Ectodermal cell (in vitro differentiated cells): ENCODE measurements around the gene FAM185A.

ENCODE experiments used
- H3K27ac ChIP-seq: 2 replicates; pipeline ENCODE4 v1.7.0; 2013; ENCODE audit warnings: mild to moderate bottlenecking, low read depth, low read length; ENCODE audit not compliant: insufficient read depth, poor library complexity, severe bottlenecking
- H3K27me3 ChIP-seq: 2 replicates; pipeline ENCODE4 v1.7.0; 2013; ENCODE audit warnings: mild to moderate bottlenecking, low read length; ENCODE audit not compliant: insufficient read depth, control insufficient read depth, poor library complexity, severe bottlenecking
- H3K36me3 ChIP-seq: one replicate; pipeline ENCODE4 v1.7.0; 2013; ENCODE audit warnings: low read length; ENCODE audit not compliant: control insufficient read depth, insufficient read depth
- H3K4me1 ChIP-seq: one replicate; pipeline ENCODE4 v1.7.0; 2013; ENCODE audit warnings: low read length; ENCODE audit not compliant: control insufficient read depth, insufficient read depth
- H3K4me3 ChIP-seq: 2 replicates; pipeline ENCODE4 v1.7.0; 2013; ENCODE audit warnings: low read depth, low read length, control low read depth; ENCODE audit not compliant: insufficient read depth
- H3K9me3 ChIP-seq: 2 replicates; pipeline ENCODE4 v1.7.0; 2013; ENCODE audit warnings: mild to moderate bottlenecking, low read length, moderate library complexity; ENCODE audit not compliant: control insufficient read depth
- WGBS, 2 experiments: methylation state at CpG; one replicate each; pipeline ENCODE4 v1.1.7; 2013; ENCODE audit warnings: missing lambda C conversion rate in 2 of 2; 5-methylcytosine and 5-hydroxymethylcytosine counted together

FAM185A gene

DNA sequence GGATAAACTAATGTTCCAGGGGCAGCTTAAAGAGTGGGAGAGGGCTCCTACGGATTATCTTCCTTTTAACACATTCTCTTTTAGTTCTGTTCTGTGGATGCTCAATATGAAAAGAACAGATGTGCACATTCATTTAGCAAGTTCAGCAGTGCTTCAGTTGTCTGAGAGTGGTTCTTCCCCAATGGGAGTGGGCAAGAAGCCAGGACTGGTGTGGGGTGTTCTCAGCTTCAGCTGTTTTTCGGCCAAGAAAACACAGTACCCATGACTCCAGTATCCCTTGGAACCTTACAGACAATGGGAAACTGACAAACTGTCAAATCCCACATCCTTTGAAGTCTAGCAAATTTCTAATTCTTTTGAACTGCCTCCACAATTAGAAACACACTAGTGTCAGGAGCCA lies 92.5 kb downstream of the FAM185A start:
- no peak overlapping the region for H3K27ac ChIP-seq
- H3K4me1 ChIP-seq: no peaks in the 10 kb centered on the region
- H3K4me3 ChIP-seq: no peak overlapping the region
- H3K36me3 ChIP-seq: no peaks in the 10 kb centered on the region
- 89 to 95% methylated on average over 2 of the region's 2 CpGs for whole genome bisulfite sequencing, 2 experiments
- H3K9me3 ChIP-seq: no peaks in the 10 kb centered on the region
- H3K27me3 ChIP-seq: no peaks in the 10 kb centered on the region

DNA sequence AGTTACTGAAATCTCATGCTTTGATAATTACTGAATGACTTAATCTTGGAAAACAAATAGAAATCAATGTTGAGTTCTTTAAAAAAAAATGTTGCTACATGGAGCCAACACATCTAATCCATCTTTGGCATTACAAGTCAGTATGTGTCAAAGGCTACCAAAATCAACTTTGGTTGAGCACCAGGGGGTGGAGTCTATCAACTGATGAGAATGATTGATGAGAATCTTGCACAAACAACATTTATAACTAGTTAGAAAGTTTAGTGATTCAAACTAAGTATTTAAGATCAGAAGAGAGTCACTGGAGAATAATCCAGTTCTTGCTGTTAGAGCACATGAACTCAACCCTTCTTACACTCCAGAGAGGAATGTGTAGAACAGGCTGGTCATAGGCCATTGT lies 93.5 kb downstream of the FAM185A start:
- Histone ChIP-seq H3K27ac (no peak overlapping the region), H3K36me3 (no peaks in the 10 kb centered on the region), H3K4me3 (no peak overlapping the region), H3K27me3 (no peaks in the 10 kb centered on the region), H3K4me1 (no peaks in the 10 kb centered on the region), H3K9me3 (no peaks in the 10 kb centered on the region)

DNA sequence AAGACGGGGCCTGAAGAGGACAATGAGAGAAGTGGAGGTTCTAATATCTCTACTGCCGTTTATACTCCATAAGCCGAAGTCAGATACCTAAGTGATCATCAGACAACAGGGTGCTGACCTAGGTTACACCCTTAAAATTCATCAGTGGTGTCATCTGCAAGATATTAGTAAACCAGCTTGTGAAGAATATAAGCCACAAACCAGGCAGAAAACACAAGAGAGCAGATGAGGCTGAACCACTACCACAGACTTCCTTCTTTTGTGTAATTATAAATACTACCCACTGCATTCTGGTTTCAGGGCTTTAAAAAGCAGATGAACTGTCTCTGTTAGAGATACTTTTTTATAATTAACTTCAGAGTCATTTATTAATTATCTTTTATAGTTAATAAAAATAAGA lies 95.1 kb downstream of the FAM185A start:
- H3K9me3 ChIP-seq: no peaks in the 10 kb centered on the region
- no peaks in the 10 kb centered on the region for H3K27me3 ChIP-seq
- H3K36me3 ChIP-seq: no peaks in the 10 kb centered on the region
- H3K27ac ChIP-seq: no peak overlapping the region
- WGBS, 2 experiments: 94 to 97% methylated on average over 3 of the region's 3 CpGs
- H3K4me3 ChIP-seq: no peak overlapping the region
- no peaks in the 10 kb centered on the region for H3K4me1 ChIP-seq

DNA sequence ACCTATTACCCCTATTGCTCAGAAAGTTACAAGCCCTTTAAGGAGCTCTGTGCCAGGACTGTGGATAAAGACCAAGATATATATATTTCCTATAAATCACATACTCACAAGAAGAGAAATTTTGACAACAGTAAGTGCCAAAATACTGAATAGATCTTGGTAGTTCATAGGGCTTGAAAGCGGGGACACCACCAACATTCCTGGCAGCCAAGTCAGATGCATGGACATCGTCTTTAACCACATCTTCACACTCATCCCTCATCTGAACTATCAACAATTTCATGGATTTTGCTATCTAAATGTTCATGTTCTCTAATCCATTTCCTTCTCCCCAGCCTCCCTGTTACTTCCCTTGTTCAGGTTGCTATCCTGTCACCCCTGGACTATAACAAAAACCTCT lies 96.5 kb downstream of the FAM185A start:
- Histone ChIP-seq H3K27ac (no peak overlapping the region), H3K4me3 (no peak overlapping the region), H3K4me1 (no peaks in the 10 kb centered on the region), H3K27me3 (no peaks in the 10 kb centered on the region), H3K9me3 (no peaks in the 10 kb centered on the region), H3K36me3 (no peaks in the 10 kb centered on the region)
- 93 to 94% methylated on average over 2 of the region's 2 CpGs for WGBS, 2 experiments

DNA sequence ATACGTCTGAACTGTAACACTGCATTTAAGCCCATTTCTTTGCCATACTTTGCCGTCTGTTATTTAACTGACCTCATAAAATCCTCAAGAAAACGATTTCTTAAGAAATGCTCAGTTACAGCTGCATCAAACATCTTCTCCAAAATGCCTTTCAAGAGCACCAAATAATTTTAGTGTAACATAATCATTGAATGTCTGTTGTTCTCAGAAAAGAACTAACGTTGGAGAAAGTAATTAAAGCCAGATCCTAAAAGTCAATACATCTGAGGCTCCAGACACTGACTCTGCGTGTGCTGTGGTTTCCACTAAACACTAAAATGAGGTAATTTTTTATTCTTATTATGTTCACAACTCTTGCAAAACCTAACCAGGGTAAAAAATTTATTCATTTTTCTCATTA lies 100.3 kb downstream of the FAM185A start:
- Histone ChIP-seq H3K4me3 (no peak overlapping the region), H3K9me3 (no peaks in the 10 kb centered on the region), H3K4me1 (no peaks in the 10 kb centered on the region), H3K27me3 (no peaks in the 10 kb centered on the region), H3K36me3 (no peaks in the 10 kb centered on the region), H3K27ac (no peak overlapping the region)
- WGBS, 2 experiments: 94 to 99% methylated on average over 4 to 5 of the region's 5 CpGs

DNA sequence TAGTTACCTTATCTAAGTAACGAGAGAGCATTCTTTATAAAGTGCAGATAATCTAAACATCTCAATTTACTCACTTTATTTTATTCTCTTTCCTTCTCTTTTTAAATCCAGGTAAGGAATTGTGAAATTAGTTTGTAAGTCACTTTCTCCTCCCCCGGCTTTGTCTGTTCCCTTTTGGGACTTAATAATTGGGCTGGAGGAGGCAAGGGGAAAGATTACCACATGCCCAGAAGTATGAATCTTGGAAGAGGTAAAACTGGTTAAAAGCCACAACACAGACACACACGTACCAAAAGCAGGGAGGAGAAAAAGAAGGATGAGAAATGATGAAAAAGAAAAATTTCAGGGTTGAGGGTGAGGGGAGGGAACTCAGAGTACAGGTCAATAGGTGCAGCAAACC lies 100.7 kb downstream of the FAM185A start:
- Histone ChIP-seq H3K4me3 (no peak overlapping the region), H3K27me3 (no peaks in the 10 kb centered on the region), H3K9me3 (no peaks in the 10 kb centered on the region), H3K36me3 (no peaks in the 10 kb centered on the region), H3K4me1 (no peaks in the 10 kb centered on the region), H3K27ac (no peak overlapping the region)
- WGBS, 2 experiments: 80 to 95% methylated on average over 2 to 3 of the region's 3 CpGs

DNA sequence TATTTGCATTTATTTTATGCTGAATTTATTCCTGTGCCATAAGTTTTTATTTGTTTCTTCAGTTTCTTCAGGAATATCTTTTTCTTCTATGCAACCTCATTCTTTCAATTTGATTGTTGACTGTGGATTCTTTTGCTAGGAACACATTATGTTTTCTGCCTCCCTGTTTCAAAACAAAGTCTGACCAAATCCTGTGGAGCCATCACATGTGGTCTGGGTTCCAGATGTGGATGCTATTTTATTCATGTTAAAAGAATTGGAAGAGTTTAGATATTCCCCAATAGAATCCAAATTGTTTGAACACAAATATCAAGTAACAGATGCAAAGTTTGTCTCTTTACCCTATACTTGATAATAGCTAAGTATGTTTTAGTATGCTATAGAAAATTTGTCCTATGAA lies 107.2 kb downstream of the FAM185A start:
- Histone ChIP-seq H3K4me3 (no peak overlapping the region), H3K27ac (no peak overlapping the region), H3K4me1 (no peaks in the 10 kb centered on the region), H3K9me3 (no peaks in the 10 kb centered on the region), H3K27me3 (no peaks in the 10 kb centered on the region), H3K36me3 (no peaks in the 10 kb centered on the region)
